ENCODE data around the gene CCL13. TPM values are rescaled to one million over a fixed set of nuclear protein-coding genes. Genes with fewer than 3 reads are reported as not detected.
A peak's percentile ranks its signal among the peaks of the same experiment; 100 is the strongest.

CCL13 gene
- total and polyA plus RNA-seq, 2 of the 8 experiments (the other 6 are each of a cell fraction or from before 2014, with no cell fraction given): not detected

DNA sequence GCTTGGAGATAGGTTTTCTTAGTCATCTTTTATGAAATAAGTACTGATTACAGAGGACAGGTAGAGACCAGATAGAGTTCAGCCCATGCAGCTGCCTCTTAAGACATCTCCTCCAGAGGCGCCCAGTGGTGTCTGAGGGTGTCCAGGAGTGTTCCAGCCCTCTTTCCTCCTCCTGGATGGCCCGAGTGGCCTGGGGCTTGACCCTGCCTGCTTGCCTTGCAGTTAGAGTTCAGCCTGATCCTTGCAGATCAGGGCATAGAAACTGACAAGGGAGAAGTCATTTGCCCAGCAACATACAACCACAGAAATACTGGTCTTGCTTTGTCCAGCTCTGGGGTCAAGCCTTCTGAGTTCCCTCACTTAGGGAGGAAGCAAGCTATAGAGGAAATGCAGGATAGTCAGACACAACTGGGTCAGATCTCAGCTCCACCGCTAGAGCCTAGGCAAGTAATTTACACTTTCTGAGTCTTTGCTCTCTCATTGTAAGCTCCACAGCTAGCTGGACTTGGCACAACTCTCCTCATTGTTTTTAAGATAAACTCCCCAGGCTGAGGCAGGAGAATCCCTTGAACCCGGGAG, 10.3 kb downstream of the CCL13 start:
- Histone ChIP-seq H4K5ac (ENCODE audit: insufficient read length, low read depth, low read length) (no peak overlapping the region), H2BK12ac (ENCODE audit: low read depth, low read length) (no peak overlapping the region), H3K56ac (replicated peaks; ENCODE audit: insufficient read length, low read depth, low read length) (no peak overlapping the region), H2BK15ac (ENCODE audit: low read length) (no peak overlapping the region), H3K36me3 (ENCODE audit: control insufficient read depth in 2 of 4, insufficient read depth in 4 of 4, low read length in 3 of 4) (no peaks in the 10 kb centered on the region), H3K27ac (ENCODE audit: low read depth, low read length) (no peak overlapping the region), H3K4me1 (replicated peaks in 1 of 4; ENCODE audit: control insufficient read depth in 3 of 4, insufficient read depth in 4 of 4, low read length in 3 of 4) (no peaks in the 10 kb centered on the region), H3K9me3 (ENCODE audit: insufficient read depth in 2 of 2, low read depth in 1 of 2, low read length in 1 of 2) (no peaks in the 10 kb centered on the region), H3K14ac (ENCODE audit: insufficient read length) (no peak overlapping the region), H3K18ac (ENCODE audit: extremely low read depth, low read length) (no peak overlapping the region), H2AFZ (ENCODE audit: low read length) (no peak overlapping the region), H2AK5ac (ENCODE audit: low read depth, low read length) (no peak overlapping the region), H3K9ac (replicated peaks in 1 of 4; ENCODE audit: extremely low read depth in 1 of 4, low read depth in 3 of 4, low read length in 3 of 4) (no peak overlapping the region), H3K23me2 (ENCODE audit: low read depth, low read length) (no peaks in the 10 kb centered on the region; the same call in 1 of the 2 replicates), H3K4ac (replicated peaks; ENCODE audit: insufficient read length, low read depth, low read length) (no peak overlapping the region), H2BK120ac (replicated peaks; ENCODE audit: low read depth, low read length) (no peak overlapping the region), H3K79me1 (ENCODE audit: low read depth, low read length) (no peaks in the 10 kb centered on the region), H4K20me1 (replicated peaks in 1 of 2; ENCODE audit: control insufficient read depth in 1 of 2, insufficient read depth in 2 of 2, low read length in 2 of 2) (no peaks in the 10 kb centered on the region), H3K79me2 (ENCODE audit: control insufficient read depth in 1 of 2, insufficient read depth in 2 of 2, low read length in 2 of 2) (no peaks in the 10 kb centered on the region), H3K27me3 (replicated peaks in 1 of 4; ENCODE audit: control insufficient read depth in 3 of 4, extremely low read depth in 1 of 4, insufficient read depth in 3 of 4, low read length in 3 of 4) (no peaks in the 10 kb centered on the region), H3K4me3 (ENCODE audit: extremely low read depth in 1 of 4, insufficient read depth in 2 of 4, low read depth in 3 of 4, low read length in 4 of 4) (no peak overlapping the region), H4K91ac (replicated peaks; ENCODE audit: insufficient read length, low read length) (no peak overlapping the region), H2BK20ac (ENCODE audit: low read length) (no peak overlapping the region), H3K23ac (ENCODE audit: insufficient read length) (no peak overlapping the region), H4K8ac (ENCODE audit: extremely low read depth, insufficient read depth, low read length) (no peak overlapping the region), H2BK5ac (ENCODE audit: low read depth, low read length) (no peak overlapping the region), H3K4me2 (ENCODE audit: insufficient read depth in 1 of 2, low read depth in 2 of 2, low read length in 2 of 2) (no peak overlapping the region)
- WGBS, 2 experiments (ENCODE audit: extremely low coverage in 1 of 2, insufficient coverage in 1 of 2, insufficient read length in 1 of 2, insufficient replicate concordance in 2 of 2, low coverage in 1 of 2, low lambda C conversion rate in 2 of 2, missing lambda C conversion rate in 1 of 2): 95% methylated on average over 4 of the region's 4 CpGs; no CpG with 5 or more reads in 1 of the 2 experiments
- no peak for FAIRE-seq
- POLR2A ChIA-PET (ENCODE audit: partially characterized antibody): no interaction called here
- CTCF ChIA-PET (ENCODE audit: partially characterized antibody): interaction anchor here (15.7 kb wide), 1 partner anchor 164 kb away, joined by 442 read pairs; no protein-coding TSS in a partner anchor
- DNase-seq (ENCODE audit: low read depth in 1 of 2, low spot score in 2 of 2): peak in 1 of 2 experiments; percentile 29
- no peak for TF ChIP-seq SIRT6 (IDR thresholded peaks at IDR 0.05; ENCODE audit: low read length)
- no peak for TF ChIP-seq RFX5 (IDR thresholded peaks at IDR 0.05; ENCODE audit: borderline replicate concordance, low read depth, low read length)
- TF ChIP-seq SRF (IDR thresholded peaks at IDR 0.05; ENCODE audit: low read depth, low read length): no peak
- TF ChIP-seq RBBP5 (IDR thresholded peaks at IDR 0.05; ENCODE audit: borderline replicate concordance, low read depth, low read length): no peak
- TF ChIP-seq GABPA (IDR thresholded peaks at IDR 0.05; ENCODE audit: borderline replicate concordance, insufficient read depth, low read length): no peak
- TF ChIP-seq KDM5A (IDR thresholded peaks at IDR 0.05; ENCODE audit: low read length): no peak
- no peak for TF ChIP-seq TBP (IDR thresholded peaks at IDR 0.05; ENCODE audit: low read depth, low read length)
- TF ChIP-seq ZNF274 (IDR thresholded peaks at IDR 0.05; ENCODE audit: borderline replicate concordance, extremely low read depth, low read length): no peak
- no peak for TF ChIP-seq NANOG (IDR thresholded peaks at IDR 0.05; ENCODE audit: insufficient read depth, low read depth, low read length, poor library complexity, severe bottlenecking)
- TF ChIP-seq CBX8 (IDR thresholded peaks at IDR 0.05; ENCODE audit: borderline replicate concordance, low read depth, low read length): no peak
- TF ChIP-seq, protein P1, sequence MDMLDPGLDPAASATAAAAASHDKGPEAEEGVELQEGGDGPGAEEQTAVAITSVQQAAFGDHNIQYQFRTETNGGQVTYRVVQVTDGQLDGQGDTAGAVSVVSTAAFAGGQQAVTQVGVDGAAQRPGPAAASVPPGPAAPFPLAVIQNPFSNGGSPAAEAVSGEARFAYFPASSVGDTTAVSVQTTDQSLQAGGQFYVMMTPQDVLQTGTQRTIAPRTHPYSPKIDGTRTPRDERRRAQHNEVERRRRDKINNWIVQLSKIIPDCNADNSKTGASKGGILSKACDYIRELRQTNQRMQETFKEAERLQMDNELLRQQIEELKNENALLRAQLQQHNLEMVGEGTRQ (IDR thresholded peaks at IDR 0.05; ENCODE audit: low read length): no peak
- no peak for TF ChIP-seq HDAC6 (IDR thresholded peaks at IDR 0.05; ENCODE audit: low read depth, low read length)
- TF ChIP-seq EZH2 (IDR thresholded peaks at IDR 0.05; ENCODE audit: low read depth, low read length, severe bottlenecking): no peak
